Right atrium auricular region (tissue), 2 donors: ENCODE data around the gene ABHD14A. TPM values are rescaled to one million over a fixed set of nuclear protein-coding genes. Genes with fewer than 3 reads are reported as not detected.

ENCODE experiments used
- DNase-seq: peaks from one replicate; pipeline ENCODE4 v3.0.0-alpha.2; 2019; ENCODE audit warnings: low spot score
- H3K27ac ChIP-seq, 2 donors: fragments of 200-600 bp; sonication (generic); 1 replicate in 1 of 2; 2 replicates in 1 of 2; pipeline ENCODE4 v1.5.1; 2016 to 2019
- H3K27me3 ChIP-seq, 2 donors: fragments of 200-600 bp; sonication (generic); one replicate each; pipeline versions ENCODE4 v1.5.1 to v1.6.0; 2017 to 2019
- H3K36me3 ChIP-seq: fragments of 200-600 bp; sonication (generic); one replicate; pipeline ENCODE4 v1.5.1; 2016
- H3K4me1 ChIP-seq, 2 donors: fragments of 200-600 bp; sonication (generic); one replicate each; pipeline versions ENCODE4 v1.5.1 to v1.6.0; 2017 to 2019
- H3K4me3 ChIP-seq, 2 donors: fragments of 200-600 bp; sonication (generic); 1 replicate in 1 of 2; 2 replicates in 1 of 2; pipeline ENCODE4 v1.5.1; 2017 to 2019; ENCODE audit warnings: mild to moderate bottlenecking in 1 of 2, moderate library complexity in 1 of 2
- H3K9me3 ChIP-seq, 2 donors: fragments of 200-600 bp; sonication (generic); one replicate each; pipeline ENCODE4 v1.5.1; 2019
- total RNA-seq, 2 donors: library from RNA; depleted of rRNA; stranded (reverse); fragments of >200 nt; gene quantifications; one replicate each; pipeline ENCODE4 v1.1.0, GENCODE V29; 2016
- TF ChIP-seq, protein P1 (sequence below), 2 donors: fragments of 200-600 bp; sonication (generic); IDR thresholded peaks; one replicate each; pipeline ENCODE4 v1.5.1; 2019; ENCODE audit warnings: antibody characterized with exemption in 2 of 2

Gene ABHD14A
- total RNA-seq, 2 donors from 2014 or later, result 21.0 to 31.3 TPM

DNA sequence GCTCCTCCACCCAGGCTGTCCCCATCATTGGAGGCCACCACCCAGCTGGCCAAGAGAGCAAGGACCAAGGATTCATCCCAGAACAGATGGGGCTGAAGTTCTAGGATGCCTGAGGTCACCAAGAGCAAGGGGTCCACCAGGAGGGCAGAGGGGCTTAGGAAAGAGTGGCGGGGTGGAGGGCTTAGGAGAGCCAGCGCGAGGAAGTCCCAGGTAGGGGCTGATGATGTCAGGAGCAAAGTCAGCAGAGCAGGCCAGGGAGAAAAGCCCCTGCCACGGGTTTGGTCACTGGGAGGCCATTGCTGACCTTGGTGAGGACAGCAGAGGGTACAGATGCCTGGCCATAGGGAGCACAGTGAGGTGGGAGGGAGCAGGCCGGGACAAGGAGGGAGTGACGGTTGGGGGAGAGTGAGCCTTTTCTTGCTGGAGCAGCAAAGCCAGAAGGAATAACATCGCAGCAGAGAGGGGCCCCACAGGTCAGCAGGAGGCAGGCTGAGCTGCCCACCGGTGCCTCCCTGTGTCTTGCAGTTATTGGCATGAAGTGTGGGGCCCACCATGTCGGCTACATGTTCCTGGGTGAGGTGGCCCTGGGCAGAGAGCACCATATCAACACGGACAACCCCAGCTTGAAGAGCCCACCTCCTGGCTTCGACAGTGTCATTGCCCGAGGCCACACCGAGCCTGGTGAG lies 27.5 kb upstream of the ABHD14A start:
- no peaks in the 10 kb centered on the region for H3K27me3 ChIP-seq
- H3K27ac ChIP-seq, result no peak overlapping the region
- no peaks in the 10 kb centered on the region for H3K9me3 ChIP-seq
- H3K4me3 ChIP-seq, result no peak overlapping the region
- no peaks in the 10 kb centered on the region for H3K36me3 ChIP-seq
- DNase-seq, result no peak
- peaks cover 0 to 13% of the 10 kb centered on the region in 2 donors for H3K4me1 ChIP-seq
- TF ChIP-seq, protein P1, sequence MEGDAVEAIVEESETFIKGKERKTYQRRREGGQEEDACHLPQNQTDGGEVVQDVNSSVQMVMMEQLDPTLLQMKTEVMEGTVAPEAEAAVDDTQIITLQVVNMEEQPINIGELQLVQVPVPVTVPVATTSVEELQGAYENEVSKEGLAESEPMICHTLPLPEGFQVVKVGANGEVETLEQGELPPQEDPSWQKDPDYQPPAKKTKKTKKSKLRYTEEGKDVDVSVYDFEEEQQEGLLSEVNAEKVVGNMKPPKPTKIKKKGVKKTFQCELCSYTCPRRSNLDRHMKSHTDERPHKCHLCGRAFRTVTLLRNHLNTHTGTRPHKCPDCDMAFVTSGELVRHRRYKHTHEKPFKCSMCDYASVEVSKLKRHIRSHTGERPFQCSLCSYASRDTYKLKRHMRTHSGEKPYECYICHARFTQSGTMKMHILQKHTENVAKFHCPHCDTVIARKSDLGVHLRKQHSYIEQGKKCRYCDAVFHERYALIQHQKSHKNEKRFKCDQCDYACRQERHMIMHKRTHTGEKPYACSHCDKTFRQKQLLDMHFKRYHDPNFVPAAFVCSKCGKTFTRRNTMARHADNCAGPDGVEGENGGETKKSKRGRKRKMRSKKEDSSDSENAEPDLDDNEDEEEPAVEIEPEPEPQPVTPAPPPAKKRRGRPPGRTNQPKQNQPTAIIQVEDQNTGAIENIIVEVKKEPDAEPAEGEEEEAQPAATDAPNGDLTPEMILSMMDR (IDR thresholded peaks at IDR 0.05), result no peak

DNA sequence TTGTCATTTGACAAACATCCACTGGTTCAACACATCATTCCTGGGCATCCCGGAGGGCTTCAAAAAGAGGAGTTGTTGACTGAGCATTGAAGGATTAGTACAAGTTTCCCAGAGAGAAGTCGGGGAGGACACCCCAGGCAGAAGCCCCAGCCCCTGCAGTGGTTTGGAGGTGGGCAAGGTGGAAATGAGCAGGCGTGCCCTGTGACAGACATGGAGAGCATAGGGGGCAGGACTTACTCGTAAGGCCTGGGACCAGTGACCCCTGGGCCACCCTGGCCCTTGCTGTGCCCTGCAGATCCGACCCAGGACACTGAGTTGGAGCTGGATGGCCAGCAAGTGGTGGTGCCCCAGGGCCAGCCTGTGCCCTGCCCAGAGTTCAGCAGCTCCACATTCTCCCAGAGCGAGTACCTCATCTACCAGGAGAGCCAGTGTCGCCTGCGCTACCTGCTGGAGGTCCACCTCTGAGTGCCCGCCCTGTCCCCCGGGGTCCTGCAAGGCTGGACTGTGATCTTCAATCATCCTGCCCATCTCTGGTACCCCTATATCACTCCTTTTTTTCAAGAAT lies 26.8 kb upstream of the ABHD14A start:
- Histone ChIP-seq H3K4me3 (no peak overlapping the region), H3K27me3 (no peaks in the 10 kb centered on the region), H3K27ac (no peak overlapping the region), H3K36me3 (no peaks in the 10 kb centered on the region), H3K4me1 (peaks cover 0 to 5% of the 10 kb centered on the region in 2 donors), H3K9me3 (no peaks in the 10 kb centered on the region)
- TF ChIP-seq, protein P1 (IDR thresholded peaks at IDR 0.05), result no peak
- no peak for DNase-seq

DNA sequence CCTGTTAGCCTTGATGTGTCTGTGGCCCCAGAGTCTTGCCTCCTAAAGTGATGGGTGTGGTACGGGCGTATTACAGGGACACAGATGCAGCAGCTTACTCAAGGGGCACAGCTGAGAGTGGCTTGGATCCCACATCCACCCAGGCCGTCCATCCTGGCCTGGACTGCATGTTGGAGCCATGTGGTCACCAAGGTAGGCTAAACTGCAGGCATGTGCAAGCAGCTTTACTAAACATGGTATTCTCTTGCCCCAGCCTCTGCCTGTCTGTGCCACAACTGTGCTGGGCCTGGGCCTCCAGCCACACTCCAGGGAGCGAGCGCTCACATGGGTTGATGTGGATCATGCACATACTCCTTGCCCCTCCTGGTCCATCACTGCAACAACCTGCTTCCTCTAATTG lies 25.7 kb upstream of the ABHD14A start:
- DNase-seq, result no peak
- TF ChIP-seq, protein P1 (IDR thresholded peaks at IDR 0.05), result no peak

DNA sequence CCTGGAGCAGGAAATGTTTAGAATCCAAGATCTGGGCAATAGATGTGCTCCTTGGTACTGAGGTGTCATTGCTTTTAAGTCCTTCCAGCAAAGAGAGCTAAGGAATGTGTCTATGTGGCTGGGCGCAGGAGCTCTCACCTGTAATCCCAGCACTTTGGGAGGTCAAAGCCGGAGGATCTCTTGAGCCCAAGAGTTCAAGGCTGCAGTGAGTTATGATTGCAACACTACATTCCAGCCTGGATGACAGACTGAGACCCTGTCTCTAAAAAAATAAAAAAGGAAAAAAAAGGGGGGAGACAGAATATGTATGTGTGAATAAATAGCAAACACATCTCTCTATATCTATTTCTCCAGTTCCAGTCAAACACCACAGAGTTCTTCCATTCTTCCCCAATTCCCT lies 24.0 kb upstream of the ABHD14A start:
- Histone ChIP-seq H3K9me3 (no peaks in the 10 kb centered on the region), H3K27me3 (no peaks in the 10 kb centered on the region), H3K27ac (no peak overlapping the region), H3K4me3 (no peak overlapping the region), H3K36me3 (no peaks in the 10 kb centered on the region), H3K4me1 (peaks cover 0 to 11% of the 10 kb centered on the region in 2 donors)
- DNase-seq, result no peak
- TF ChIP-seq, protein P1 (IDR thresholded peaks at IDR 0.05), result no peak

More for the DNA sequence above, 25.7 kb upstream of the ABHD14A start:
- H3K4me1 ChIP-seq, result no peaks in the 10 kb centered on the region
- no peak overlapping the region for H3K4me3 ChIP-seq
- H3K36me3 ChIP-seq, result no peaks in the 10 kb centered on the region
- no peaks in the 10 kb centered on the region for H3K9me3 ChIP-seq
- H3K27ac ChIP-seq, result no peak overlapping the region
- no peaks in the 10 kb centered on the region for H3K27me3 ChIP-seq

DNA sequence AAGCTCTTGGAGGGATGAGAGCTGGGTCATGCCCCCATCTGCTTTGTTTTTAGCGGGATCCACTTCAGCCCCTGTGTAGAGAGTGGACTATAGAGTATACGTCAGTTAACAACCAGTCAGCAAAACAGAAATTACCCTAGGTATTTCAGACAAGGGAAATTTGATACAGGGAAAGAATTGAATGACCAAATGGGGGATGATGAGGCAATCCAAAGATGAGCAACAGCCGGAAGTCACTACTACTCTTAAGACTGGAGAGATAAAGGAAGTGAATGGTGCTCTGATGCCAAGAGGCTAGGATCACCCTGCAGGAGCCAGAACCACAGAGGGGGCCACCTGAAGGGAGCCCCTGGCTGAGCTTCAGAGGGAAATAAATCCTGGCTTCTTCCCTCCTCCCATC lies 21.4 kb upstream of the ABHD14A start:
- Histone ChIP-seq H3K36me3 (peaks cover 15% of the 10 kb centered on the region), H3K4me3 (no peak overlapping the region), H3K9me3 (no peaks in the 10 kb centered on the region), H3K27me3 (no peaks in the 10 kb centered on the region), H3K27ac (no peak overlapping the region), H3K4me1 (peaks cover 0 to 19% of the 10 kb centered on the region in 2 donors)
- TF ChIP-seq, protein P1 (IDR thresholded peaks at IDR 0.05), result no peak
- DNase-seq, result no peak
